ENCODE results near the gene ASCC3.

DNA sequence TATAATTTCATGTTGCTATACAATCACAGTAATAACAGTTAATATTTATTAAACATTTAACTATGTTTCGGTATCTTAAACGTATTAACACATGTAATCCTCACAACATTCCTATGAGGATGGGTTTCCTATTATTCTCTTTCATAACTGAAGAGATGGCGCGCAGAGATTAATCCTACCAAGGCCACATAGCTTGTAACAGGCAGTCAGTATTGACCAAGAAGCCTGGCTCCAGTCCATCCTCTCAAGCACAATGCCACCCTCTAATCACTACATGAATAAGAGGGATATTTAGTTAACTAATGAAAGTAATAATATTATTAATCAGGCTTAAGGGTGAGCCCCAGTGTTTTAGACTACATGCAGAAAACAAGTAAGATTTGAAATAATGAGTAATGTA lies 266.7 kb downstream of the ASCC3 start:
- TF ChIP-seq, protein P1, sequence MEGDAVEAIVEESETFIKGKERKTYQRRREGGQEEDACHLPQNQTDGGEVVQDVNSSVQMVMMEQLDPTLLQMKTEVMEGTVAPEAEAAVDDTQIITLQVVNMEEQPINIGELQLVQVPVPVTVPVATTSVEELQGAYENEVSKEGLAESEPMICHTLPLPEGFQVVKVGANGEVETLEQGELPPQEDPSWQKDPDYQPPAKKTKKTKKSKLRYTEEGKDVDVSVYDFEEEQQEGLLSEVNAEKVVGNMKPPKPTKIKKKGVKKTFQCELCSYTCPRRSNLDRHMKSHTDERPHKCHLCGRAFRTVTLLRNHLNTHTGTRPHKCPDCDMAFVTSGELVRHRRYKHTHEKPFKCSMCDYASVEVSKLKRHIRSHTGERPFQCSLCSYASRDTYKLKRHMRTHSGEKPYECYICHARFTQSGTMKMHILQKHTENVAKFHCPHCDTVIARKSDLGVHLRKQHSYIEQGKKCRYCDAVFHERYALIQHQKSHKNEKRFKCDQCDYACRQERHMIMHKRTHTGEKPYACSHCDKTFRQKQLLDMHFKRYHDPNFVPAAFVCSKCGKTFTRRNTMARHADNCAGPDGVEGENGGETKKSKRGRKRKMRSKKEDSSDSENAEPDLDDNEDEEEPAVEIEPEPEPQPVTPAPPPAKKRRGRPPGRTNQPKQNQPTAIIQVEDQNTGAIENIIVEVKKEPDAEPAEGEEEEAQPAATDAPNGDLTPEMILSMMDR (IDR thresholded peaks at IDR 0.05; ENCODE audit: borderline replicate concordance, extremely low read depth, low read length, poor library complexity, severe bottlenecking) = no peak
- no peak for TF ChIP-seq EZH2 (IDR thresholded peaks at IDR 0.05; ENCODE audit: borderline replicate concordance, low read depth, low read length, severe bottlenecking)
